ENCODE measurements around the gene MAP3K12. TPM values are rescaled to one million over a fixed set of nuclear protein-coding genes. Genes with fewer than 3 reads are reported as not detected.
A peak's percentile ranks its signal among the peaks of the same experiment; 100 is the strongest.

MAP3K12 gene
- total RNA-seq, 1 donor from 2014 or later, result 37.0 TPM

GRCh38 chr12:53466640-53467039 is 32.6 kb downstream of the MAP3K12 start:
- H3K9me3 Mint-ChIP-seq, result no peaks in the 10 kb centered on the region
- no peak for DNase-seq (ENCODE audit: low spot score in 2 of 2, unreplicated experiment in 2 of 2)
- no peaks in the 10 kb centered on the region for H3K27me3 Mint-ChIP-seq (ENCODE audit: low read depth)
- no peak overlapping the region for H3K4me3 Mint-ChIP-seq
- no peak for TF ChIP-seq CTCF (IDR thresholded peaks at IDR 0.05; ENCODE audit: unreplicated experiment)
- H3K27ac Mint-ChIP-seq, result peak overlapping the region; percentile 5
- peaks cover 58% of the 10 kb centered on the region for H3K36me3 Mint-ChIP-seq
- no peaks in the 10 kb centered on the region for H3K4me1 Mint-ChIP-seq

GRCh38 chr12:53465679-53466078 is 33.6 kb downstream of the MAP3K12 start:
- Mint-ChIP-seq H3K4me1 (peaks cover 5% of the 10 kb centered on the region), H3K36me3 (peaks cover 59% of the 10 kb centered on the region), H3K27ac (no peak overlapping the region)

GRCh38 chr12:53464685-53465418 is 34.4 kb downstream of the MAP3K12 start:
- no peaks in the 10 kb centered on the region for H3K27me3 Mint-ChIP-seq (ENCODE audit: low read depth)
- H3K27ac Mint-ChIP-seq, result peak overlapping the region; percentile 51
- no peaks in the 10 kb centered on the region for H3K9me3 Mint-ChIP-seq
- no peak for TF ChIP-seq CTCF (IDR thresholded peaks at IDR 0.05; ENCODE audit: unreplicated experiment)
- peaks cover 63% of the 10 kb centered on the region for H3K36me3 Mint-ChIP-seq
- H3K4me1 Mint-ChIP-seq, result peaks cover 6% of the 10 kb centered on the region
- no peak for DNase-seq (ENCODE audit: low spot score in 2 of 2, unreplicated experiment in 2 of 2)
- no peak overlapping the region for H3K4me3 Mint-ChIP-seq

More at GRCh38 chr12:53465679-53466078, 33.6 kb downstream of the MAP3K12 start:
- Mint-ChIP-seq H3K9me3 (no peaks in the 10 kb centered on the region), H3K4me3 (no peak overlapping the region), H3K27me3 (ENCODE audit: low read depth) (no peaks in the 10 kb centered on the region)
- no peak for DNase-seq (ENCODE audit: low spot score in 2 of 2, unreplicated experiment in 2 of 2)
- no peak for TF ChIP-seq CTCF (IDR thresholded peaks at IDR 0.05; ENCODE audit: unreplicated experiment)

GRCh38 chr12:53463802-53464560 is 35.3 kb downstream of the MAP3K12 start:
- H3K4me3 Mint-ChIP-seq, result no peak overlapping the region

GRCh38 chr12:53462935-53463334 is 36.3 kb downstream of the MAP3K12 start:
- Mint-ChIP-seq H3K4me3 (no peak overlapping the region), H3K36me3 (peaks cover 65% of the 10 kb centered on the region), H3K27me3 (ENCODE audit: low read depth) (no peaks in the 10 kb centered on the region), H3K4me1 (peaks cover 6% of the 10 kb centered on the region), H3K9me3 (no peaks in the 10 kb centered on the region), H3K27ac (no peak overlapping the region)
- DNase-seq (ENCODE audit: low spot score in 2 of 2, unreplicated experiment in 2 of 2), result no peak
- TF ChIP-seq CTCF (IDR thresholded peaks at IDR 0.05; ENCODE audit: unreplicated experiment), result no peak

More at GRCh38 chr12:53463802-53464560, 35.3 kb downstream of the MAP3K12 start:
- Mint-ChIP-seq H3K27ac (no peak overlapping the region), H3K4me1 (peaks cover 6% of the 10 kb centered on the region), H3K9me3 (no peaks in the 10 kb centered on the region), H3K27me3 (ENCODE audit: low read depth) (no peaks in the 10 kb centered on the region), H3K36me3 (peaks cover 69% of the 10 kb centered on the region)
- TF ChIP-seq CTCF (IDR thresholded peaks at IDR 0.05; ENCODE audit: unreplicated experiment), result no peak
- DNase-seq (ENCODE audit: low spot score in 2 of 2, unreplicated experiment in 2 of 2), result no peak

Measured in mesothelial cell of epicardium (in vitro differentiated cells).